Endometrium (tissue), 2 donors: Measurements from ENCODE around the gene GMPPB.
"Not testable (repeated sequence)": the region's sequence is repeated elsewhere in the genome, so short reads cannot be mapped to it uniquely, and the experiment has no call there.

Experiments
- FAIRE-seq: peaks from 2 replicates; lab custom pipeline; 2012; peaks lifted over from hg19 to GRCh38; lab: Jason Lieb, UNC
- donor health status: control.
- donor health status: control.

GMPPB gene

GRCh38 chr3:49713336-49714105, 10.2 kb downstream of the GMPPB start:
- FAIRE-seq, result no peak

DNA sequence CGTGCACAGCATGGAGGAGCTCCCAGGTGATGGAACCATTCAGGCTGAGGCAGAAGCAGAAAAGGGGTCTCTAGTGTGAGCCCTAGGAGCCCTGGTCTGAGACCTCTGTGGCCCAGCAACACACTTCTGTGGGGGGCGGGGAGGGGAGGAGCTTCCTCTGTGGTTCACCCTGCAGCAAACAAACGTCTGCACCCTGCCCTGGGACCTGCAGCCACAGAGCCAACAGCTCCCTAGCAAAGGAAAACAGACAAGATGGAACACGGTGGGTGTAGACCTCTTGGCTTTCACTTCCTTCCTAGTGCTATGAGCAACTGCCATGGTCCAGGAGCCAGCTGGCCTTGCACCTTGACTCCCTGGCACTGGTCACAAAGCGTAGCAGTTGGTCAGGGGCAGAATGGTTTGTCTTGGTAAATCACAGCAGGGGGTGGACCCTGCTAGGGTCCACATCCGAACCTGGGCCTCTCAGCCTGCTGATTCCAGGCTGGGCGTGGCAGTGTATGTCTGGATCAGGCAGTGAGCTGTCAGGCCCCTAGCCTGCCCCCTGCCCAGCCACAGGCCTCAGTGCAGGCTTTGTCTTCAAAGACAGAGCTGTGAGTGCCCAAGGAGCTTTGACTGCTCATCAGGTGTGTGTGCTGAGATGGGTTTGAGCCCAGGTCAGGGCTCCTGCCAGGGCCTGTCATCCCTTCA, 11.0 kb downstream of the GMPPB start:
- no peak for FAIRE-seq

DNA sequence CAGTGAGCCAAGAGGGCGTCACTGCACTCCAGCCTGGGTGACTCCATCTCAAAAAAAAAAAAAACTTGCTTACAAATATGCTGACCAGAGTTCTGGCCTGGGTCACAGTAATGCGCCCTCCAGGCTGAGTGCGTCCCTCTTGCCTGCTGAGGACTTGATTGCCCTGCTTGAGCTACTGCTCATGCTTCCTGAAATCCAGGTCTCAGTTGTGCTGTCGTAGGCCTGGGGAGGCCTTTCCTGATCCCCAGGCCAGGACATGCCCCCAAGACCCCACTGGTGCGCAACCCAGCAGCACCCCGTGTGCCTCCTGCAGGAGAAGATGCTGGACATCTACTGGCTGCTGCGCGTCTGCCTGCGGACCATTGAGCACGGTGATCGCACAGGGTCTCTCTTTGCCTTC, 11.6 kb downstream of the GMPPB start:
- FAIRE-seq, result no peak

- no peak for FAIRE-seq
Observed at GRCh38 chr3:49711489-49711888, 12.3 kb downstream of the GMPPB start.

GRCh38 chr3:49709852-49710251, 13.9 kb downstream of the GMPPB start:
- FAIRE-seq, result no peak

- FAIRE-seq, result no peak
Observed at GRCh38 chr3:49707113-49707480, 16.7 kb downstream of the GMPPB start.

DNA sequence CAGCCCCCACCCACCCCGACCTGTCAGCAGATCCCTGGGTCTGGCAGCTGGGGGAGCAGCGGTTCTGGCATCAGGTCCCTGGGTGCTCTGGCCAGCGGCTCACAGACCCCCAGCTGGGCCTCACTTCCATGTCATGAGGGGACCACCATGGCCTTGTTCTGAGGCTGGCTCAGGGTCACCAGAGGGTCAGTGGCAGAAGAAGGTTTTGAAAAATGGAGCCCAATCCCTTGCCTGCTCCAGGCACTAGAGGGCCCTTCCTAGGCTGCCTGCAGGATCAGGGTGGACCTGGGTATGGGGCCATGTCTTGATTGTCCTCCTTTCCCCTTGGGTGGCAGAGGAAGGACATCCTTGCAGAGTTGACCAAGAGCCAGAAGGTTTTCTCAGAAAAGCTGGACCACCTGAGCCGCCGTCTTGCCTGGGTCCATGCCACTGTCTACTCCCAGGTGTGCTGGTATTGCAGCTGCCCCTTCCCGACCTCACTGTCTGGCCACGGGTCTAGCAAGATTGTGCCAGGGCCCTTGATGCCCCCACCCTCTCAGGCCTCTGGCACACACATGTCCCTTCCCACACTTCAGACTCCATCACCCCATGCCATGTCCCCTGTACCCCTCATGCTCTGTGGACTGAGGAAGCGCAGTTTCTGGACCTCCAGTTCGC, 17.2 kb downstream of the GMPPB start:
- FAIRE-seq, result no peak

DNA sequence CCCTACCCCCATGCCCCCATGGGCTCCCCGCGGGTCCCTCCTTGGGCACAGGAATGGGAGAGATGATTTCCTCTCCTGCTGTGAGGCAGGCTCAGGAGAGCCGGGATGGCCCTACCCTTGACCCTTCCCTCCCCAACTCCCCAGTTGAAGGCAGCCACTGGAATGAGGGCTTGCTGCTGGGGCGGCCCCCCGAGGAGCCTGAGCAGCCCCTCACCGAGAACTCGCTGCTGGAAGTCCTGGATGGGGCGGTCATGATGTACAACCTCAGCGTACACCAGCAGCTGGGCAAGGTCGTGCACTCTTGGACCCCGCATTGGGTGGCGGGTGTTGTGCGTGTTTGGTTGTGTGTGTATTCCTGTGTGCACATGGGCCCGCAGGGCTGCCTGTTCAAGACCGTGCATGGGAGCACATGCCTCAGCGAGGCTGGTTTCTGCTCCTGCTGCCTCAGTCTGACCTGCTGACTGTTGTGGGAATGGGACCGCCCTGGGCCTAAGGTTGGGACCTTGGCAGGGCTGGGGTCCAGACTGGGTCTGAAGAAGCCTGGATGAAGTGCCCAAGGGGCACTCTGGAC, 18.3 kb downstream of the GMPPB start:
- FAIRE-seq, result no peak

GRCh38 chr3:49704629-49705028, 19.1 kb downstream of the GMPPB start:
- FAIRE-seq, result no peak

GRCh38 chr3:49703956-49704355, 19.8 kb downstream of the GMPPB start:
- no peak for FAIRE-seq

- no peak for FAIRE-seq
Observed at GRCh38 chr3:49703443-49703927, 20.3 kb downstream of the GMPPB start.

DNA sequence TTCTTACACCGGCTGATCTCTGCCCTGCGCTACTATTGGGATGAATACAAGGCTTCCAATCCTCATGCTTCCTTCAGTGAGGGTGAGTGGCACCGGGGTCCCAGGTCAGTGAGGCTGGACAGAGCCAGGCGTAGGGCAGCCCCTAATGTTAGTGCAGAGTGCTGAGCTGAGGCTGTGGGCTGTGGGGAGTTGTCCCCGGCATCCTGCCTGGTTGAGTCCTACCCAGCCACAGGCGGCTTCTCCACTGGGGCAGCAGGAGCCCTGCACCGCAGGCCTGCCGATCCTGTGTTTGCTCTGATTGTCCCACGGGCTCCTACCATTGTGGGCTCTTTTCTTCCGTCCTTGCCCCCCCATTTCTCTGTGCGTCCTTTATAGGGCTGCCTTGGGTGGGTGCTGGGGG, 21.1 kb downstream of the GMPPB start:
- FAIRE-seq, result no peak

DNA sequence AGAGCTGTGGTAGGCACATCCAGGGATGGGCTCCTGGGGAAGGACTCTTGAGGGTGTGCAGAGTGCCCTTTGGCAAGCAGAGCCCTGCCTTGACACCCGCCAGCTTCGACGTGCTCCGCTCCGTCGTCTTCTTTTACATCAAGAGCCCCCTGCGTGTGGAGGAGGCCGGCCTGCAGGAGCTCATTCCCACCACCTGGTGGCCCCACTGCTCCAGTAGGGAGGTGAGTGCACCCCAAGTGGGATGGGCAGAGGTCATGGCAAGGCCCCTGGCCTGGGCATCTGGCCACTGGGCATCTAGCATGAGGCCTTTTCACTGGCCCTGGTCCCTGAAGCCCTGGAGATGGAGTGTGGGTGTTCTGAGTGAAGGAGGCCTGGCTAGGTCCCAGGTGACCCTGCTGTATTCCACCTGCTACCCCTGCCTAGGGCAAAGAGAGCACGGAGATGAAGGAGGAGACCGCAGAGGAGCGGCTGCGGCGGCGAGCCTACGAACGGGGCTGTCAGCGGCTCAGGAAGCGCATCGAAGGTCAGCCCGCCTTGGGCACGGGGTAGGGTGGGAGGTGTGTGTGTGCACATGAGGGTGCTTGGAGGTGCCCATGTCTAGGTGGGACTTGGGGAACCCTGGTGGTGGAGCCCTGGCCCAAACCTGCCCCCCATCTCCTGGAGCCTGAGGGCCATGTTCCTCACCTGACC, 22.2 kb downstream of the GMPPB start:
- FAIRE-seq, result no peak

- no peak for FAIRE-seq
Observed at GRCh38 chr3:49700453-49701128, 23.2 kb downstream of the GMPPB start.

DNA sequence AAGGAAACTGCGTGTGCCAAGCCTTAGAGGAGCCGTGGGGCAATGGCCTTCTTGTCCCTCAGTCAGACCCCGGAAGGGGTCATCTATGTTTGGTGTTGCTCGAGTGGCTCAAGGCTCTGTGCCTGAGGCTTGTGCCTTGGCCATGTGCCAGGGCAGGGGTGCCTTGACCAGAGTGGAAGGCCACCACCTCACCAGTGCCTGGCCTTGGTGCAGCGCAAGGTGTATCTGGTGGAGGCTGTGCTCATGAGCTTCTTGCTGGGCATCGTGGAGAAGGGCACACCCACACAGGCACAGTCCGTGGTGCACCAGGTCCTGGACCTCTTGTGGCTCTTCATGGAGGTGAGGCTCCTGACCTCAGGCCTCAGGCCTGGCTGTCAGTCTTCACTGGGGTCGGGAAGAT, 23.7 kb downstream of the GMPPB start:
- FAIRE-seq, result no peak

- no peak for FAIRE-seq
Observed at GRCh38 chr3:49699281-49699979, 24.3 kb downstream of the GMPPB start.

DNA sequence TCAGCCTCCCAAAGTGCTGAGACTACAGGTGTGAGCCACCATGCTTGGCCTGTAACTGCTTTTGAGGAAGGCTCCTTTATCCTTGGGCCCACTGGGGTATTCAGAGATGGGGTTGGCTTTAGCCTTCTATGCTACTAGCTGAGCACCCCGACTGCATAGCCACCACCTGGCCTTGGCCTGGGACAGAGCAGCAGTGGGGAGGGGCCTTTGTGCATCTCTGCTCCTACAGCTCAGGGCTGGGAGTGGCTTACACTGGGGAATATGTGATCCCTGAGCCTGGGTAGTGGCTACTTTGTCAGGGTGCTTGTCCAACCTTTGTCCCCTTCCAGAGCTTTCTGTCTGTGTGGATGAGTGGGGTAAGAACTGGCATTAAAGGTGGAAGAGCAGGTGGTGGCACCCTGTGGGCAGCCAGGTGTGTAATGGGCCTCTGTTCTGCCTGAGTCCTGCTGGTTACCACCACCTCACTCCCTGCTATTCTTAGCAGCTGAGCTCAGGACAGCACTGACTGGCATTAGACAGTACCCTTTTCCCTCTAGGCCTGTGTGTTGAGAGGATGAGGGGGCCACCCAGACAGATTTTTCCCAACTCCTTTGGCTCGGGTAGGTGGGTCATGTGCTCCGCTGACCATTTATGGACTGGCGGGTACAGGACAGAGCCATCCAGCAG, 28.3 kb downstream of the GMPPB start:
- not testable (repeated sequence) for FAIRE-seq

DNA sequence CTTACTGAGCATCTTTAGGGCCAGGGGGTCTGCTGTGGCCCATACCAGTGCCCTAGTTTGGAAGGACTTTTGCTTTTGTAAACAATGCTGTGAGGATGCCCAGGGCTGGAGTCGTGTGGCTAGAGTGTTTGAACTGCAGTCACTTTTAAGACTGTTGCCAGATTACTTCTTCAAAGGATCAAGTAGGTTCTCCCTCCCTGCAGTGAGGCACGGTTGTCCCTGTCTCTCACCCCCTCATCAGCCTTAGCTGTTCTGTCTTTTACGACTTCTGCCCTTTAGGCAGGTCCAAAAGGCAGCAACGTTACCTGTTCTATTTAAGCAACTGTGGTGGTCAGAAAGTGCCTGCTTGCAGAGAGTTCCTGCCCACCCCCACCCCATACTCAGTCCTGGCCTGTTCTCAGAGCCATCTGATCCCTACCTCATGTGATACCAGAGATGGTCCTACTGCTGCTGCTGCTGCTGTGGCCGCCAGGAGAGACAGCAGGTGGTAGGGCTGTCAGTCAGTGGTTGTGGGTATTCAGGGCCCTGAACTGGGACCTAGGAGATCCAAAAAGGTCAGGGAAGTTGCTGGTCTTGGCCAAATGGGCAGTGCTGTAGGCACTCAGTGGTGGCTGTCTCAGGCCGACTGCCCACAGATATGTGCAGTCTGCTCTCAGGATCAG, 29.2 kb downstream of the GMPPB start:
- not testable (repeated sequence) for FAIRE-seq

- FAIRE-seq, result not testable (repeated sequence)
Observed at GRCh38 chr3:49691481-49691880, 32.3 kb downstream of the GMPPB start.

GRCh38 chr3:49690856-49691255, 32.9 kb downstream of the GMPPB start:
- FAIRE-seq, result not testable (repeated sequence)
